DMS114 treated with DMSO at 0.1 percent for 48 hours (cell line): Measurements from ENCODE around the gene APRT.
"Not testable (repeated sequence)": the region's sequence is repeated elsewhere in the genome, so short reads cannot be mapped to it uniquely, and the experiment has no call there.

Experiments used
- DNase-seq: peaks from one replicate; lab custom pipeline; 2025; ENCODE audit not compliant: unreplicated experiment; lab: John Stamatoyannopoulos, UW

Gene APRT

GRCh38 chr16:88774544-88775393 is 37.0 kb downstream of the APRT start:
- DNase-seq = no peak

- DNase-seq = no peak
These were observed 37.9 kb downstream of the APRT start for GRCh38 chr16:88773812-88774291.

GRCh38 chr16:88772871-88773811 is 38.6 kb downstream of the APRT start:
- no peak for DNase-seq

GRCh38 chr16:88771781-88772180 is 39.9 kb downstream of the APRT start:
- DNase-seq = not testable (repeated sequence)

GRCh38 chr16:88771294-88771772 is 40.4 kb downstream of the APRT start:
- DNase-seq = no peak

- no peak for DNase-seq
These were observed 41.1 kb downstream of the APRT start for GRCh38 chr16:88770461-88771293.

- no peak for DNase-seq
These were observed 41.9 kb downstream of the APRT start for GRCh38 chr16:88769617-88770460.

GRCh38 chr16:88768071-88768783 is 43.5 kb downstream of the APRT start:
- DNase-seq = no peak

- no peak for DNase-seq
These were observed 44.1 kb downstream of the APRT start for GRCh38 chr16:88767546-88768070.

GRCh38 chr16:88766975-88767374 is 44.8 kb downstream of the APRT start:
- no peak for DNase-seq

GRCh38 chr16:88764913-88765349 is 46.8 kb downstream of the APRT start:
- DNase-seq = no peak

GRCh38 chr16:88764080-88764479 is 47.6 kb downstream of the APRT start:
- DNase-seq = no peak

- DNase-seq = no peak
These were observed 48.1 kb downstream of the APRT start for GRCh38 chr16:88763502-88764053.

- no peak for DNase-seq
These were observed 48.8 kb downstream of the APRT start for GRCh38 chr16:88762941-88763340.

- DNase-seq = no peak
These were observed 49.4 kb downstream of the APRT start for GRCh38 chr16:88762258-88762870.

GRCh38 chr16:88761830-88762229 is 49.9 kb downstream of the APRT start:
- no peak for DNase-seq

- no peak for DNase-seq
These were observed 50.6 kb downstream of the APRT start for GRCh38 chr16:88761143-88761534.
